Measurements from ENCODE around the gene TSPAN1. TPM values are rescaled to one million over a fixed set of nuclear protein-coding genes. Genes with fewer than 3 reads are reported as not detected.

The TSPAN1 gene
- polyA plus RNA-seq, 4 donors: 1.6 to 88.0 (median 72.3) TPM

DNA sequence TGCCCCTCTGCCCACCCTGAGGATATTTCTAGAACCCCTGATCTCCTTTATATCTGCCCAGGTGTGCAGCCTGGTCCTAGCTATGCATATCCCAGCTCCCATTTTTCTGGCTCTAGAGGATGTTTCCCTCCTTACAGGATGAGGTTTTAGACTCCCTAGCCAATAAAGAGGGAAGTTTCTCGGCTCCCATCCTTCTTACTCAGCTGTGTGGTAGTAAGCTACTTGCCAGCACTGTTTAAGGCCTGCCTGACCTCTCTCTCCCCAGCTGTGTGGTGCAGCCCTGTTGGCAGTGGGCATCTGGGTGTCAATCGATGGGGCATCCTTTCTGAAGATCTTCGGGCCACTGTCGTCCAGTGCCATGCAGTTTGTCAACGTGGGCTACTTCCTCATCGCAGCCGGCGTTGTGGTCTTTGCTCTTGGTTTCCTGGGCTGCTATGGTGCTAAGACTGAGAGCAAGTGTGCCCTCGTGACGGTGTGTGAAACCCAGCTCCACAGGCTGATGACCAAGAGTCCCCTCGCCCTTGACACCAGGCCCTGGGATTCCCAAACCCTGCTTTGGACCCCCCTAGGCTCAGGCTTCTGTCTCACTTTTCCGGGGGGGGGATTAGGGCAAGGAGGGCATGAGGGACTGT lies 9.2 kb downstream of the TSPAN1 start:
- DNase-seq (ENCODE audit: low read depth in 4 of 4, low spot score in 3 of 4): no peak

DNA sequence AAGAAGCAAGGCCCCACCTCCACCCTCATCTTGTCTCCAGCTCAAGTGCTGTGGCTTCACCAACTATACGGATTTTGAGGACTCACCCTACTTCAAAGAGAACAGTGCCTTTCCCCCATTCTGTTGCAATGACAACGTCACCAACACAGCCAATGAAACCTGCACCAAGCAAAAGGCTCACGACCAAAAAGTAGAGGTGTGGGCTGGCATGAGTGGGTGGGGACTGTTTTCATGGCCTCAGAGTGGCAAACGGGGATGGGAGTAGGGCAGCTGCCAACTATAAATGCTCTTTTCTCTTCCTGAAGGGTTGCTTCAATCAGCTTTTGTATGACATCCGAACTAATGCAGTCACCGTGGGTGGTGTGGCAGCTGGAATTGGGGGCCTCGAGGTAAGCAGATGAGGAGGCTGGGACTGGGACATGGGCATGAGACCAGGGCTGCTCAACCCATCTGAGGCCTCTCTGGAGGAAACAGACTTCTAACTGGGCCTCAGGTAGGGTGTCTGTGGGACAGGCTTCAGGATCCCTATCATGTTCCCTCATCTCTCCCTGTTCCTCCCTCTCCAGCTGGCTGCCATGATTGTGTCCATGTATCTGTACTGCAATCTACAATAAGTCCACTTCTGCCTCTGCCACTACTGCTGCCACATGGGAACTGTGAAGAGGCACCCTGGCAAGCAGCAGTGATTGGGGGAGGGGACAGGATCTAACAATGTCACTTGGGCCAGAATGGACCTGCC lies 10.2 kb downstream of the TSPAN1 start:
- DNase-seq (ENCODE audit: low read depth in 4 of 4, low spot score in 3 of 4): no peak

GRCh38 chr1:46186076-46186475 lies 11.2 kb downstream of the TSPAN1 start:
- no peak for DNase-seq (ENCODE audit: low read depth in 4 of 4, low spot score in 3 of 4)

- DNase-seq (ENCODE audit: low read depth in 4 of 4, low spot score in 3 of 4): no peak
These were observed 12.4 kb downstream of the TSPAN1 start for GRCh38 chr1:46187106-46187869.

DNA sequence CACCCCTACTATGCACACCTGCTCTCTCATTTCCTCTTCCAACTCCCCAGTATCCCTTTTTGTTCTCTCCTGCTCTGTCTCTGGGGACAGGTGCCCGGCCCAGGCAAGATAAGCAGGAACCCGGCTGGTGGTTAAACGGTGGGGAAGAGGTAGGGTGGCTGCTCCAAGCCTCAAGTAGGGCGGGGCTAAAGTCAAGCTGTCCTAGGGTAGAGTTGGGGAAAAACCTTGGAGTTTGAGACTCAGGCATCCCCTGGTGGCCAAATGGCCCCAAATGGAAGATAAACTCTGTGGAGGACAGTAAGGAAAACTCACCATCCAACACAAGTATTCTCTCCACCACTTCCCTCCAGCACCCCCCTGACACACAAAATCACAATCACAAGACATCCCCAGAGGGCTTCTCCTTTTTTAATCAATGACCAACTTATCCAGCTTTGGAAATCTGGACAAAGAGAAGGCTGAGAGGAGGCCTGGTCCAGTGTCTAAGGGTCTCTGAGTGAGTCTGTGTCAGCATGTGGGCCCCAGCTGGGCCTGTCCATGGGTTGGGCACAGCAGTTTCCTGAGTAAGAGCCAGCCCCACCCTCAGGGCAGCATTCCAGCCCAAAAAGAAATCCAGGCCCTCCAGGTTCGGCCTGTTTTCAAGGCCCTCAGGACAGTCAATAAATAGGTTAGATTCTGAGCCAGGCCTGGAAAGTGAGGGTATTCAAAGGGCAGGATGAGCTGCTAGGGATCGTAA lies 13.6 kb downstream of the TSPAN1 start:
- no peak for DNase-seq (ENCODE audit: low read depth in 4 of 4, low spot score in 3 of 4)

- DNase-seq (ENCODE audit: low read depth in 4 of 4, low spot score in 3 of 4): no peak
These were observed 15.7 kb downstream of the TSPAN1 start for GRCh38 chr1:46190539-46190938.

DNA sequence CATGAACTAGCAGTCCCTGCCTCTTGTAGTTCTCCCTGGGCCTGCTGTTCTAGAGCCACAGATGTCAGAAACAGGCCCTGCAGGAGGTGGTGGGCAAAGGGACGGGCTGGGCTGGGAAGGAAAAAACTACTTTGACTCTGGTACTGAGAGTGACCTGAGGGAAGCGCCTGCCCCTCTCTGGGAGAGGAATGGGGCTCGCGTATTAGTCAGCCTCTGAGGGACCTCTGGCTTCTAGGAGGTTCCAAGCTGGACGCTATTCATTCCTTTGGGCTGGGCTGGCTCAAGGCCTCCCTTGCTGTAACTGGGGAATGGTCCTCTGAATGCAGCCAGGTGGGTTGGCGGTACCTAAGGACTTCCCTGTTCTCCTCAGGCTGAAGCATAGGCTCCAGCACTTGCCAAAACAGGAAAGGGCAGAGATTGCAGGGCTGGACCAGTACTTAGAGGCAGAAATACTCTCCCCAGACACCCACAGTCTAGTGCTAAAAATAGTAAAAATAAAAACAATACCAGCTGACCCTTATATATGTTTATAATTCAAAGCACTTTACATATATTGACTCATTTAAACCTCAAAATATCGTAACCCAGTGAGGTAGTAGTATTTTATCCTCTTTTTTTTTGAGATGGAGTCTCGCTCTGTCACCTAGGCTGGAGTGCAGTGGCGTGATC lies 16.3 kb downstream of the TSPAN1 start:
- no peak for DNase-seq (ENCODE audit: low read depth in 4 of 4, low spot score in 3 of 4)

DNA sequence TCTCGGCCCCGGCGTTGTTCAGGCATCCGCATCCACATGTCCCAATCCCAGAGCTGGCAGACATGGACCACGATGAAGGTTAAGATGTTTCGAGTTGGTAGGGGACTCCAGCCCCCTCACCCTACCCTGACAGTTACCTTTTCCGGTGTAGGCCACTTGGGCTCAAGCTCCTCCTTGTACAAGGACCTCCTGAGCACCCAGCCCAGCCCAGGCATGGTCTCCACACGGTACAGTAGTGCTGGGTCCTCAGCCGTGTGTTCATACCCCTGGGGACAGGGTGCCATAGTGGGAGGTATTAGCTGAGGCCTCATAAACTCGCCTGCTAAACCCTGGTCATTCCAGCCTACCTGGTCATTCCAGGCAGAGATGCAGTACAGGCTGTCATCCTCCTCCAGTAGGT lies 17.3 kb downstream of the TSPAN1 start:
- DNase-seq (ENCODE audit: low read depth in 4 of 4, low spot score in 3 of 4): no peak

DNA sequence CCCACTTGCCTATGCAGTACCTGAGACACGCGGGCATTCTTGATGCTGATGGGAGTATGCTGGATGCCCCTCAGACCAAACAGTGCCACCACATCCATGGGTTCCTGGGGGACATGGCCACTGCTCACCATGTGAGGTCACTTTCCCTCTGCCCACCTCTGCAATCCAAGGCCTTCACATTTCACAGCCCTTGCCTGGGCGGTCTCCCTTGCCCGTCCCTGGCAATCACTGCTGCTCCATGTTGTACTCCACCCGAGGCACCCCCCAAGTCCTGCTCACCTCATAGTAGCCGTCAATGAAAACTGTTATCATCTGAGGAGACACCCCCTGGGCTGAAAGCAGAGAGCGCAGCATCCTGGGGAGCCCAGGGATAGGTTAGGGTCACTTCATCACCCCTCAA lies 18.4 kb downstream of the TSPAN1 start:
- DNase-seq (ENCODE audit: low read depth in 4 of 4, low spot score in 3 of 4): no peak

DNA sequence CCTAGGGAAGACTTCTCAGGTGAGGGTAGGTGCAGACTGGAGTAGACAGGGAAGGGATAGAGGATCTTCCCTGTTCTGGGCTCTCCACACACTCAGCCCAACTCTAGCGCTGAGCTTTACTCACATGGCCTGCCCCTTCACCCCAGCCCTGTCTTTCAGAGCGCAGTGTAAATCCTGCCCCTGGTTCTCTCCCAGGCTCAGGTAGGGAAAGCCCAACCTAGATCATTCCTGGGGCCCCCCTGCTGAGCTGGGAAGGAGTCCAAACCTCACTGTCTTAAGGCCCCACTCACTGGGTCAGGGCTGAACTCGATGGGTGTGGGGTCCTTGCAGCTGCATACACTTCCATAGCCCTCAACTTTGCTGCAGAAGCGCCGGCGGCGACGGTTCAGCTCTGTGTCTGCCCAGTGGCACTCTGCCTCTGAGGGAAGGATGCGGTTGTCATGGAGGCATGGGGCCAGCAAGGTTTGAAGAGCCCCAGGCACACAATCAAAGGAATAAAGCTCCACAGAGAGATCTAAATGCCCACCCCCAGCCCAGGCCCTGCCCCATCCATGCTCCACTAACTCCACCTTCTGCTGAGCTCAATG lies 19.2 kb downstream of the TSPAN1 start:
- DNase-seq (ENCODE audit: low read depth in 4 of 4, low spot score in 3 of 4): no peak

GRCh38 chr1:46194641-46195193 lies 19.8 kb downstream of the TSPAN1 start:
- DNase-seq (ENCODE audit: low read depth in 4 of 4, low spot score in 3 of 4): no peak

GRCh38 chr1:46196609-46197008 lies 21.7 kb downstream of the TSPAN1 start:
- no peak for DNase-seq (ENCODE audit: low read depth in 4 of 4, low spot score in 3 of 4)

GRCh38 chr1:46197560-46197963 lies 22.7 kb downstream of the TSPAN1 start:
- DNase-seq (ENCODE audit: low read depth in 4 of 4, low spot score in 3 of 4): no peak

DNA sequence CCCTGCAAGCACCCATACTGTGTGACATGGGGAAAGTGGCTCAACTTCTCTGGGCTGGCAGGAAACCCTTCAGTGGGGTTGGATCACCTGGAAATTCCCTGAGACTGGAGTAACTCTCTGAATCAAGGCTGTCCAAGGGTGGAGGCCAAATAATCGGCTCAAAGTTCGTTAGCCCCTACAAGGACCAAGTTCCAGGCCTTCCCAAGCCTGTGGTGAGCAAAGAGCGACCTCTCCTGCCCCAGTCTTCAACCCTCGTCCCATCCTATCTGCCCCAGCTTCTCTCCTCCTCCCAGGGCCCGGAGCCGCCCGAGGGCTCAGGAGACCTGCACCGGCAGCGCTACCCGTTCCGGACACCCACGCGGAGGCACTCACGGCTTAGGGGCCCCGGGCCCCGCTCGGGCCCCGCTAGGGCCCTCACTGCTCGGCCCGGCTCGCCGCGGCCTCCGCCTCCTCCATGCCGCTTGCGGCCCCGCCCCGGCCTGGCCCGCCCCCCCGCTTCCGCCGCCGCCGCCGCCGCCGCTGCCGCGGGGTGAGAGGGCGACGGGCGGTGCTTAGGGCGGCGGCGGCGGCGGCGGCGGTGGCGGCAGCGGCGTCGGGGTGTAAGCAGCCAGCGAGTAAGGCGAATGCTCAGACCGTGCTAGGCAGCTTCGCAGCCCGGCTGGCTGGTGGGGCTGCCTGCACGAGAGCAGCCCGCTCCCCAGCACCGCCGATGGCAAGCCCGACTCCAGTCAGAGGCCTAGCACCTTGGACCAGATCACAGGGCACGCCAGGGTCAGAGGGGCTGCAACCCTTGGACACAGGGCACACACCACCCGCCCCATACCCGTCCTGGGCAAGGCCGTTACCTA lies 23.3 kb downstream of the TSPAN1 start, which contains the start of gene POMGNT1:
Gene POMGNT1, minus strand, starts transcription at position 471 of the 848 bp plus-strand sequence. CDS start 613 bp downstream, outside the sequence.
- no peak for DNase-seq (ENCODE audit: low read depth in 4 of 4, low spot score in 3 of 4)

DNA sequence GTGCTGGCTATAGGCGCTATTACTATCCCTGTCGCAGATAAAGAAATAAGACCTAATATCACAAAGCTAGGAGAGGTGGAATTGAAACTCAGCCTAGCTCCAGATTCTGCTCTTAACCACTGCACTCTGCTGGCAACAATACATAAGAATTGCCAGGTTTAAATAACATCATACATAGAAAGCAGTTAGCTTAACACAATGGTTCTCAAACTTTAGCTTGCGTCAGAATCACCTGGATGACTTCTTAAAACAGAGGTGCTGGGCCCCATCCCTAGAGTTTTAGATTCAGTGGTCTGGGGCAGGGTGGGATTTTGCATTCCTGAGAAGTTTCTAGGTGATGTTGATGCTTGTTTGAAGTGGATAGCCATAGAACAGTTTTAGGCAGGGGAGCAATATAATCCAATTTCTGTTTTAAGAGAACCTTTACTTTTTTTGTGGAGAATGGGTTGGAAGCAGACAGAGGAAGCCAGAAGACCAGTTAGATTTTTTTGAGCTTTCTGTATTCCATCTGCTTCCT lies 24.4 kb downstream of the TSPAN1 start:
- no peak for DNase-seq (ENCODE audit: low read depth in 4 of 4, low spot score in 3 of 4)

DNA sequence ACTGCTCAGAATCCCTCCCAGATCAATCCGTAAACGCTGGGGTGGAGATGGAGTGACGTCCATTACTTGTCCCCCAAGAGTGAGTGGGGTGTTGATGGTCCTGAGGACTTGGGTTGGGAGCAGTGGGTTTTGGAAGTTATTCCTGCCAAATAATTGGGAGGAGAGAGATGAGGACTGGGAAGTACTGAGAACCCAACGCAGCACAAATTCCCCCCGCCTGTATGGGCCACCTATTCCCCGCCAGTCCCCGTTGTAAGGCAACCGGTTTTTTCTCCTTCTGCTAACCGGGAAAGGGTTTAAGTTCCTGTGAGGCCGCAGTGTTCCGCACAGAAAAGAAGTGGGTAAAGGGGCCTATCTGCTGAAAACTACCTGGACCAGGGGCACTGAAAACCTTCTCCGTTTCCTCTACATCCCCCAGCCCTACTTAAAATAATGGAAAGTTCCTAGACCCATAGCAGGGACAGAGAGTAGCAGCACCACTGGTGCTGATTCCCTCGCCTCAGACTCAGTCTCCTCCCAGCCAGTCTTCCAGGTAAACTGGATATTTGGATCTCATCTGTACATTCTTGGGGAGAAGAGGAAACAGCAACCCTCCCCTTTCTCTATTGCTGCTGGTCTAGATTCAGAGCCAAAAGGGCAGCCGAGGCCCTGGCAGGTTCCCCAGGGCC lies 29.0 kb downstream of the TSPAN1 start:
- DNase-seq (ENCODE audit: low read depth in 4 of 4, low spot score in 3 of 4): no peak

- DNase-seq (ENCODE audit: low read depth in 4 of 4, low spot score in 3 of 4): no peak
These were observed 29.5 kb downstream of the TSPAN1 start for GRCh38 chr1:46204406-46204742.

GRCh38 chr1:46205141-46205540 lies 30.3 kb downstream of the TSPAN1 start:
- no peak for DNase-seq (ENCODE audit: low read depth in 4 of 4, low spot score in 3 of 4)
